HG03025 (cell line): ENCODE measurements around the gene SMAD2.

Experiments used
- ATAC-seq: cut with Tn5 transposase; IDR thresholded peaks from one replicate; pipeline ENCODE4 v1.9.1; 2021; ENCODE audit warnings: mild to moderate bottlenecking, moderate library complexity; ENCODE audit not compliant: unreplicated experiment, low FRiP score

SMAD2 gene

DNA sequence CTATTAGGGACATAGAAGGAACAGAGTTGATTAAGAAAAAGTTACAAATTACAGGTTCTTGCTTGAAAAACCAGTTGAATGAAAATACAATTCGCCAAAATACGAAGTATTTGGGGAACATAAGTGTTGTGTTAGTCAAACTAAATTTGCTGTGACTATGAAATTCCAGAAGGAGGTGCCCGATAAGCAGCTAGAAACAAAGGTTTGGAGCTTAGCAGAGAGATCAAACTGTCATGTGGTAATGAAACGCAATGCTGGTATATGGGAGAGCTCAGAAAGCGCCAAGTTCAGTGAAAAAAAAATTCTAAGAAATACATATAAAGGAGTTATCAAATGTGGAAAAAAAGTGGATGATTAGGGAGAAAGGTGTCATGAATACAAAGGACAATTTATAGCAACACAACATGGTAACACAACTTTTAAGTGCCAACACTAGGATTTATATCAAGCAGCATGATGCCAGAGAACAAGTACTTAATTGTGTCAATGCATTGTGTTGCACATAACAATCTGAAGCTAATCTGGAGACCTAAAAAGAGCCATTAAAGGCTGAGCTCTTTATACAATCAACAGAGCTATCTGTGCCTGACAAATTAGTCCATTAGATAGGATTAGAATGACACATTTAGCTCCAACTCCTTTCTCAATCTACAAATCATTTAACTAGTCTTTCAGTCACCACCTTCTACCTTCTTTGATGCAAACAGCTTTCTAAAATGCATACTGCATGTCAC, 31.2 kb downstream of the SMAD2 start:
- no peak for ATAC-seq

- no peak for ATAC-seq
Observed at GRCh38 chr18:47898696-47899095, 31.8 kb downstream of the SMAD2 start.

DNA sequence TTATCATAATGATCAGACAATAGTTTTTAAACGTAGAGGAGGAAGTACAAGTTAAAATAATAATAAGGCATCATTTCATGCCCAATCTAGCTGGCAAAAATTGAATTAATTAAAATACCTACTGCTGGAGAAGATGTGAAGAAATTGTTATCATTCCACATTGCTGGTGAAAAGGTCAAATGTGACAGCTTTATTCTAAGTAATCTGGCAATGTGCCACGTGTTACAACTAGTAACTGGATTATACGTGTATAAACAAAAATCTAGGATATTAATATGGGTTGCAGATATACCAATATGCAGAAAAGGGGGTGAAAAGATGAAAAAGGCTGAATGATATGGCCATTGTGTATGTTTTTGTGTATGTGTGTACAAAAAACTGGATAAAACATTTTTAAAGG, 32.4 kb downstream of the SMAD2 start:
- ATAC-seq: no peak

GRCh38 chr18:47895565-47896250, 34.8 kb downstream of the SMAD2 start:
- no peak for ATAC-seq

- no peak for ATAC-seq
Observed at GRCh38 chr18:47893939-47894699, 36.3 kb downstream of the SMAD2 start.

DNA sequence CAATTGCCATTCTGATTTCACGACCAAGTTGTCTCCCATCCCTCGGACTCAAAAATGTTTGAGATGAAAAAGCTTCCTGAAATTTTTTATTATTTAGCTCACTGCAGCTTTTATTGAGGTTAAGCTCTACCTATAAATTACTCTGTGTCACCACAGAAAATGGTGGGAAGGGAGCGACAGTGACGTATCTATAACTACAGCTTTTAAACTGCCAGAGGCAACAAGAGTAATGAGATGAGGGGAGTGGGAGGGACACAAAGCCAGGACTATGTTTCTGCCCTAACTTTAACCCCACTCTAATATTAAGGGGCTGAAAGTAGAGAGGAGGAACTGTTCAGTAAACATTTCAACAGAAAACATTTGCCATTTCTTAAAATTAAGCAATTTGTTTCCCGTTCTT, 37.4 kb downstream of the SMAD2 start:
- no peak for ATAC-seq

- no peak for ATAC-seq
Observed at GRCh38 chr18:47888156-47888555, 42.3 kb downstream of the SMAD2 start.

DNA sequence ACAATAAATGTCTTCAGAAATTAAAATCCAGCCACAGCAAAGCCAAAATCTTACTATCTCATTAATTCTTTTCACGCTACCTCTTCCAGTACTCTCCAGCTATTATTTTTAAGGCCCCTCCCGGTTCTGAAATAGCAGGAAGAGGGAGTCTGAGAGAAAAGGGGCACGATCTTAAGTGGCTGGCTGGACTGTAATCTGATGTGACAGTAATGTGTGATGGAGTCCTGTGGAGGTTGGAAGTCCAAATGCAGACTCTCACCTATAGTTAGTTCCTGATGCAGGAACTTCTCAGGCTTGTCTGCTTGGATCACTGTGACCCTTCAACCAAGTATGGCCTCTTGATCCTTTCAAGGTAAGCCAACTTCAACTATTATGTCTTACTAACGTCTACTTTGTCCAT, 43.2 kb downstream of the SMAD2 start:
- ATAC-seq: no peak

DNA sequence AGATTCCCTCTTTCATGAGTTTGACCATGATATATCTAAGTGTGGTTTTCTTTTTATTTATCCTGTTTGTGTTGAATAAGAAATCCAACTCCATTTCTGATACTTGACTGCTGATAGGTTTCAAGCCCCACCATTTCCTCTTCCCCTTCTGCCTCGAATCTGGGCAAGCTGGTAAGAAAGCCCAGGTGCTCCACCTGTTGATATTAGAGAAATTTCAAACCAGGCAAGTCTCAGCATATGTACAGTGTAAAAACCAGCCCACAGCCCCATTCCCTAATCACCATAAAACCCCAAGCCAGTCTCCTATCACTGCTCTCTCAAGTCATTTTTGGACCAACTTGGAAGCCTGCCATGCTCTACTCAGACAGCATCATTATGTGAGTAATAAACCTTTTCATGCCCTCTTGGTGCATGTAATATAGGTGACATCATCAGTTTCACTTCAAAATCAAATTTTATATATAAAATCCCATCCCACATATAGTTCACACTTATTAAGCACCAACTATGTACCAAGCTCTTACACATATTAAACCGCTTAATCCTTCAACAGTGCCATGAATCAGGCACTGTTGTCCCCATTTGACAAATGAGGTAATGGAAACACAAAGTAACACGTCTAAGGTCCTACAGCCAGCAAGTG, 46.6 kb downstream of the SMAD2 start:
- no peak for ATAC-seq

DNA sequence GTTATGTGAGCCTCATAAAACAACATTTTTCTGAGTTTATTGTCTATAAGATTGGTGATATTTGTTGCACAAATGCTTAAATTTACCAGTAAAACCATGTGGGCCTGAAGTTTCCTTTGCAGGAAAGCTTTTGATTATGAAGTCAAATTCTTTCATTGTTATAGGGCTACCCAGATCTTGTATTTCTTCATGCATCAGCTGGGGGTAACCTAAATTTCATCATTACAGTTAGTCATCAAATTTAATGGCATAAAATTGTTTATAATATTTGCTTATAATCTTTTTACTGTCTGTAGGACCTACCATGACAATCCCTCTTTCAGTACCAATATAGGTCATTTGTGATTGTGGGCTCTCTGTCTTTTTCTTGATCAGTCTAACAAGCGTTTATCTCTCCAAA, 47.8 kb downstream of the SMAD2 start:
- no peak for ATAC-seq

DNA sequence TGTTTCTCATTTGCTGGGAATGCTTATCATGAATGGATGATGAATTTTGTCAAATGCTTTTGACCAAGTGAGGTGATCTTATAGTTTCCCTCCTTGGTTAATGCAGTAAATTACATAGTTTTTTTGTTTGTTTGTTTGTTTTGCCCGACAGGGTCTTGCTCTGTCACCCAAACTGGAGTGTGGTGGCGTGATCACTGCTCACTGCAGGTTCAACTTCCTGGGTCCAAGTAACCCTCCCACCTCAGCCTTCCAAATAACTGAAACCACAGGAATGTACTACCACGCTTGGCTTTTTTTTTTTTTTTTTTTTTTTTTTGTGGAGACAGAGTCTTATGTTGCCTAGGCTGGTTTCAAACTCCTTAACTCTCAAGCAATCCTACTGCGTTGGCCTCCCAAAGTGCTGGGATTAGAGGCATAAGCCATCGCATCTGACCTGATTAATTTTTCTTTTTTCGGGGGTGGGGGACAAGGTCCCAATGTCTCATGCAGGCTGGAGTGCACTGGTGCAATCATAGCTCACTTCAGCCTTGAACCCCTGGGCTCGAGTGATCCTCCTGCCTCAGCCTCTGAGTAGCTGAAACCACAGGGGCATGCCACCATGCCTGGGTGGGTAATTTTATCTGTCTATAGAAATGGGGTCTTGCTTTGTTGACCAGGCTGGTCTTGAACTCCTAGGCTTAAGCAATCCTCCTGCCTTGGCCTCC, 48.6 kb downstream of the SMAD2 start:
- no peak for ATAC-seq

DNA sequence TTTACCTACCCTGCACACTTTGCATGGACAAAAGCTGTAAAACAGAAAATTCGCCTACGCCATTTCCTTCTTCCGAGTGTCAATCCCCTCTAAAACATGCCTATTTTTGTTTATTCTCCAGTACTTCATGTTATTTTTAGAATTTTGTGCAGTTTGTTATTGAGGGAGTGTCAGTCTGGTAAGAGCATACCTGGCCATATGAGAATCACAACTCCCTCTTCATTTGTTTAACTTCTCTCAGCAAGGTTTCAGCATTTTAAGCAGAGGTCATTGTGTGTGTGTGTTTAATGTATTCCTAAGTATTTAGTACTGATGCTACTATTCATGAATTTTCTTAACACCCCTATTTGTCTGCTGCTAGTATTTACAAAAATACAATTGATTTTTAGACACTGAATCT, 49.4 kb downstream of the SMAD2 start:
- ATAC-seq: no peak

- no peak for ATAC-seq
Observed at GRCh38 chr18:47877892-47878291, 52.6 kb downstream of the SMAD2 start.

GRCh38 chr18:47876813-47877212, 53.6 kb downstream of the SMAD2 start:
- ATAC-seq: no peak

GRCh38 chr18:47873625-47874024, 56.8 kb downstream of the SMAD2 start:
- ATAC-seq: no peak

DNA sequence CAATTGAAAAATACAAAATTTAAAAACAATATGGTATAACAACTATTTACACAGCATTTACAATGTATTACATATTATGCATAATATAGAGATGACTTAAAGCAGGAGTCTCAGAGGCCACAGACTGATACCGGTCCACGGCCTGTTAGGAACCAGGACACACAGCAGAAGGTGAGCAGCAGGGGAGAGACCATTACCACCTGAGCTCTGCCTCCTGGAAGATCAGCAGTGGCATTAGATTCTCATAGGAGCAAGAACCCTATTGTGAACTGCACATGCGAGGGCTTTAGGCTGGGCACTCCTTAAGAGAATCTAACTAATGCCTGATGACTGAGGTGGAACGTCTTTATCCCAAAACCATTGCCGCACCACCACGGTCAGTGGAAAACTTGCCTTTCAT, 58.0 kb downstream of the SMAD2 start:
- no peak for ATAC-seq

DNA sequence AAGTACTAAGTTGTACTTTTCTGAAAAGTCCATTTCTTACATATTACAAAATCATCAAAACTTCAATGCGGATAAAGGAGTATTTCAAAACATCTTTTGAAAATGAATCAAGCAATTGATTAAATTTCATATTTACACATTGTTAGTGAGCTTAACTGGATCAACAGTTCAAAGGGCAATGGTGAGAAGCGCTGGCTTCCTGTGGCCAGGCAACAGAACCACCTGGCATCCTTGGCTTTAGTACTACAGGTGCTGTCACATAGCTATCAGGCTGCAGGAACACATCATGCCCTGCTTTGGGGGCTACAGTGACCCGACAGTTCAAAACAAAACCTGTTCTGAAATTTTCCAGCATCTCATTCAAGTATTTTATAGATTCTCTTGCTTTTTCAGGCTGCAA, 59.2 kb downstream of the SMAD2 start:
- ATAC-seq: no peak

DNA sequence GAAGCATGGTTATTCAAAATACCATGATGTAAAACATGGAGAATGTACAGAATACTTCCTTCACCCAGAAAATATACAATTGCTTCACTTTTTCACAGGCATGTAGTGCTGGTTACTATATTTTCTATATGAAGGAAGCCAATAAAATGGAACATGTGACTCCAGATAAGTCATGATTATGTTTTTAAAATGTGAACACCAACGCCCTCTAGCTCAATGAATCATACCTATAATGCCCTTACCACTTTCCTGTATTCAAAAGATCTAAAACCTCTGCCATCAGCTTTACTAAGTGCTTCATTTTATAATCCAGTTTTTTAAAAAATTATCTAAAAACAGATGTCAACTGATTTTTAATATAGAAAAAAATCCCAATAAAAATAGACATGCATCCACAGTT, 59.9 kb downstream of the SMAD2 start:
- no peak for ATAC-seq

DNA sequence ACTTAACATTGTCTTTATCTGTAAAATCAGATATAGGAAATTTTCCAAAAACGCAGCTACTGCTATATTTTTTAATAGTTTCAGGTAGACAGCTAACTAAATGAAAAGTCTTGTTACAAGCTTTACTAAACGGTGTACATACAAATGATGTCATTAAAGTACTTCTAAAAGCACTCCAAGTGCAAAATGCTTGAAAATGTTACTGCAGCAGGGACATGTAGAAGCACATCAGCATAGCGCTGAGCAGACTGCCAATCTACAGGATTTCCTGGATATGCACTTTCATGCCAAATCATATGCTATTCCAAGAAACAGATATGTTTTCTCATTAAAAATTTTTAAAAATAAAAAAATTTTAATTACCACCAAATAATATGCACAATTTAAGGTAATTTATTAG, 61.7 kb downstream of the SMAD2 start:
- ATAC-seq: no peak

DNA sequence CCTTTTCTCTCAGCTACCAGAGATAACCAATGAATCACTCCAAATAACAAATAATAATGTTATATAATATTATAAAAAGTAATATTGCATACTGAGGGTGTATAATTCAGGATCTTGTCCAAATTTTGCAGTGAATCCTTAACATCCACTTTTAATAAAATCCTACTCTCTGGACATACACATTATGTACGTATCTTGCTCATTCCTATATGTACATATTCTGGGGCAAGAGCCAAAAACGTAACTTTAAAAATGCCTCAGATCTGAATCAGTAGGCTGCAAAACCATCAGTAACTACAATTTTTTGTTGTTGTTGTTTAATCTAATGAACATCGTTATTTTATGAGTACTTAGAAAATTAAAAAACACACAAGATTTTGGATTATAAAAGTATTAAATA, 65.3 kb downstream of the SMAD2 start:
- no peak for ATAC-seq

DNA sequence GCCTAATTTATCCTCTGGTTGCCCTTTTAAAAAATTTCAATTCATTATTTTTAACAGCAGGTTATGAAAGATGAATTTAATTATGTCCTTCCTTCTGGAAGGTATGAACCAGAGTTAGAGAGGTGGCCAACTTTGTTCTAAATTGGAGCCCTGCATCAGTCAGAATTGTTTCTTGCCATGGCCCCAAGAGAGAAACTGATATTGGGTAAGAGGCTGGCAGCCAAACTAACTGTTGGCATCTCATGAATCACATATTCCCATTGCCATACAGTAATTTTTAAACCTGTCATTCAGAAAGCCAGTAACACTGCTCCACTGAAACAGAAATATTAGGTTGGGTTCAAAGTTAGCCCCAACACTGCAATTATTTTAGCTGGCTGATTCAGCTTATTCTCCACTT, 67.4 kb downstream of the SMAD2 start:
- ATAC-seq: no peak
